Hematopoietic multipotent progenitor cell treated with erythropoietin and hydrocortisone succinate and interleukin-3 and kit ligand, for 6 days (in vitro differentiated cells): ENCODE measurements around the gene MINDY1.

Experiments used
- DNase-seq: peaks from one replicate; pipeline ENCODE4 v3.0.0-alpha.2; 2015

MINDY1 gene

GRCh38 chr1:150981805-150982712 is 24.6 kb downstream of the MINDY1 start, which contains the start of gene ANXA9:
TSS of gene ANXA9 (plus strand) at chr1:150982292. CDS start at chr1:150983106, 814 bp downstream.
- peak; percentile 70 for DNase-seq

DNA sequence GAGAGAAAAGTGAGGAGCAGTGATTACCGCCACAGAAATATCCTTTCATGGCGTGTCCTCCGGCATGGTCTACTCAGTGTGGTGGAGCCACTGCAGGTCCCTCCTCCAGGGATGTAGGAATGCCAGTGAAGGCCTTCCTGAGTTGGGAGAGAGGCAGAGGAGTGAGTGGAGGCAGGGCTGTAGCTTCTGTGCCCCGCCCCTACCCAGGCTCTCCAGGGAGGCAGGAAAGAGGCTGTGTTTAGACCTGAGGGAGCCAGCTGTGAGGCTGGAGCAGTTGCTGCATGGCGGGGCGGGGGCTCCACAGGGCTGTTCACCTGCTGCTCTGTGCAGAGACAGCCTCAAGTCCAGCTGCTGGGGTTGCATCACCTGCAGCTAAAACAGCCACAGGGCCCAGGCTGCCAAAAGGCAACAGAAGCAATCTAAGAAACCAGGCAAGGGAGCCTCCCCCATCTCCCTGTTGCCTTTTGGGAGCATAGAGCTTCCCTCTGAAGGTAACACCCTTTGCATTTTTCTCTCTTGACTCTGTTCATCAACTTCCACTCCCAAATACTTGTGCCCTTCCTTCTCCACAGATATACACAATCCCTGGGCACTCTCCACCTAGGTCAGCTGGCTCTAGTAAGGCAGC is 25.4 kb downstream of the MINDY1 start:
- no peak for DNase-seq

- DNase-seq, result peak; percentile 97
Observed at GRCh38 chr1:150979092-150980056, 27.3 kb downstream of the MINDY1 start.

GRCh38 chr1:150976879-150977694 is 29.6 kb downstream of the MINDY1 start:
- peak; percentile 99 for DNase-seq

GRCh38 chr1:150976401-150976821 is 30.3 kb downstream of the MINDY1 start:
- DNase-seq, result peak; percentile 52

- DNase-seq, result peak; percentile 90
Observed at GRCh38 chr1:150974580-150975478, 31.9 kb downstream of the MINDY1 start, which contains the start of gene CERS2. TSS of gene CERS2 (minus strand) at chr1:150974835. CDS start at chr1:150969090, 5,745 bp downstream.

DNA sequence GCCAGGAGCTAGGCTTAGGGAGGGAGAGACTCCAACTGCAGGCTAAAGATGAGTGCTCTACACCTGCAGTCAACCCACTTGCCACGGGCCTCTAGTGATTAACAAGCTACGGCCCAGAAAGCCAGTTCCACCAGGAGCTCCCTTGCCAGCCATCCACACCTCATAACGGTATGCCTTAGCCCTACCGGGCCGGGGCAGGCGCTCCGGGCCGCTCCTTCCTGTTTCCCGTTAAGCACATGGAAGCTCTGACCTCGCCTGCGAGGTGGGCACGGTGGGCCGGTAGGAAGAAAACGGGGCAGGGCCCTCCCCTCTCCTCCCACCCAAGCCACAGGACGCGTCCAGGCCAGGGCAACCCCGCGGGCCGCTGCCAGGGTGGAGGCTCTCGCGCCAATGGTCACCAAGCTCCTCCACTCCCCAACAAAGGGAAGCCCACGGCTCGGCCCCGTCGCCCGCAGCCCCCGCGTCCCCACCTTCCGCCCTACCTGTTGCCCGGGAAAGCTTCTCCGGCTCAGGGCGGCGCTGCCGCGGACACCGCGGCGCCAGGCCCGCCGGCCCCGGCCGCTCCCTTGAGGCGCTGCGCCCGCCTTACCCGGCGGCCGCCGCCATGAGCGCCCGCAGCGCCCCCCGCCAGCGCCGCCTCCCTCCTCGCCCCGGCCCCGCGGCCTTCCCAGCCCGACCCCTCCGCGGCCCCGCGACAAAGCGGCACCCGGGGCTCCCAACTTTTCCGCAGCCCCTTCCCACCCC is 32.7 kb downstream of the MINDY1 start:
- DNase-seq, result peak; percentile 54

DNA sequence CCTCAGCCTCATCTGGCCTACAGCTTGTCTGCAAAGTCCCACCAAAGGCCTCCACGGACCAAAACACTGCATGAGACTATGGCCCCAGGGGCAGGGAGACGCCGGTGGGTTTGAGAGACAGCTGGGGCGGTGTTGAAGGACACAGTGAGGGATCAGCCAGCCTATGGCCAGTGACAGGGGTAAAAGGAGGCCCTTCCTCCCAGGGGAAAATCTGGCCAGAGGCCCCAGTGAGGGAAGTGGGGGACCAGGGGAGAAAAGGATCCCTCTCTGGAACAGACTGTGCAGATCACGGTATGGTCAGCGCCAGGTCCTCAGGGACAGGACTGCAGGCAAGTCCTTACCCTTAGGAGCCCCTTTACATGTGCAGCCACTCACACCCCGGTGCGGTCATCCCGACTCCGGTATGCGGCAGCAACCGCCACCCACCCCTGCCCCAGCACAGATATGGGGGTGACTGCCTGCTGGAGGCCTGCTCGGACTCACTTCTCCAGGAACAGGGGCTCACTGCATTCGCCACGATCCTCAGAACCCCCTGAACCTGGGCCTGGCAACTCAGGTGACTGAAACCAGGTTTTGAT is 33.4 kb downstream of the MINDY1 start:
- DNase-seq, result peak; percentile 47

DNA sequence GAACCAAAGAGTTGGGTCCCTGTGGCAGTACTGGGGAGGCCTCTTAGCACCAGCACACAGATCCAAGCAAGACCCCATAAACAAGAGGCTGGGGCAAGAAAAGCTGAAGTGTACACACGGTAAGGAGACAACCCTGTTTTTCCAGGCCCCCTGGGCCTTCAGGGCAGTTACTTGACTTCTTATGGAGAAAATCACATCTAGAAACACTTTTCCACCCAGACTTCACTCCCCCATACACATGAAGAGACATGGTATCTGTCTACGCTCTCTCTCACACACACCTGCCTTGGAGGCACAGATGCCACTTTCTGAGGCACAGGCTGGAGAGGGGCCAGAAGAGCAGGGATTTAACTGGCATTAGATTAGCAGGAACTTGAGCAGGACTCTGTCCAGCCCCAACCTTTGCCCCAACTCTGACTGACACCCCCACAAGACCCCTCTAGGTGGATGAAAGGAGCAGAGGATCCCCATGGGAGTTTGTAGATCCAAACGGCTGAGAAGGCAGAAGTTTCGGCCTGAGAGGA is 34.2 kb downstream of the MINDY1 start:
- DNase-seq, result no peak

DNA sequence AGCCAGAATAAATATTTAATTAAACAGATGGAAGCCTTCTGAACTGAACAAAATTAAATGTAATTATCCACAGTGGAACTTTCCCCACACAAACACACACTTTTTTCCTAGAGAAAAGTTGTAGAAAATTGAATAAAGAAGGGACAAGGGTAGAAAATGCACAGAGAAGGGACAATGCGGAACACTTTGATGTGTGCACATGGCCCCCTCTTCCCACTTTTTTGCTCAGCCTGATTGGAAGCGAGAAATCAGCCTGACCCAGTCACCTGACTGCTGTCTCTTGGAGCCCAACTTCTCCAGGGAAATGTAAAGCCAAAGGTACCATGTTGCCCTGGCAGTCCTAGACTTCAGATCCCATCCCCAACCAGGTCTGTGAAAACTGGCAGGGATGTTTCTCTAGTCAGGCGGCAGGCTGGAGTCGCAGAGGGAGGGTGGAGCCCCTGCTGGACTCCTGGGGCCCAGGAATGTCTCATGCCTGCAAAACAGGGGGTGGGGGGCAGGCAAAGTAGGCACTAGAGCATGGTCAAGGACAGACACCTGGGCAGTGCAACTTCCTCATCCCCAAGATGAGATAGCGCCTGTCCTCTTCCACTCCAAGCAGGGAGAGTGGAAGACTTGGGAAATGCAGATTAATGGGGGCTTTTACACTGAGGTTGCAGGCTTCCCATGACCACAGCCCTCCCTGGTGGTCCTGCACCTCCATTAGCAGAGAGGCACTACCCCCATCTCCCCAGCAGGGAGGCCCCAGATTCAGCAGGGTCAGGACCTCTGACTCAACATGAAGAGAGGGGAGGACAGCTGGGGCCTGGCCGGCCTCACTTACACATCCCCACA is 34.9 kb downstream of the MINDY1 start:
- peak; percentile 47 for DNase-seq

DNA sequence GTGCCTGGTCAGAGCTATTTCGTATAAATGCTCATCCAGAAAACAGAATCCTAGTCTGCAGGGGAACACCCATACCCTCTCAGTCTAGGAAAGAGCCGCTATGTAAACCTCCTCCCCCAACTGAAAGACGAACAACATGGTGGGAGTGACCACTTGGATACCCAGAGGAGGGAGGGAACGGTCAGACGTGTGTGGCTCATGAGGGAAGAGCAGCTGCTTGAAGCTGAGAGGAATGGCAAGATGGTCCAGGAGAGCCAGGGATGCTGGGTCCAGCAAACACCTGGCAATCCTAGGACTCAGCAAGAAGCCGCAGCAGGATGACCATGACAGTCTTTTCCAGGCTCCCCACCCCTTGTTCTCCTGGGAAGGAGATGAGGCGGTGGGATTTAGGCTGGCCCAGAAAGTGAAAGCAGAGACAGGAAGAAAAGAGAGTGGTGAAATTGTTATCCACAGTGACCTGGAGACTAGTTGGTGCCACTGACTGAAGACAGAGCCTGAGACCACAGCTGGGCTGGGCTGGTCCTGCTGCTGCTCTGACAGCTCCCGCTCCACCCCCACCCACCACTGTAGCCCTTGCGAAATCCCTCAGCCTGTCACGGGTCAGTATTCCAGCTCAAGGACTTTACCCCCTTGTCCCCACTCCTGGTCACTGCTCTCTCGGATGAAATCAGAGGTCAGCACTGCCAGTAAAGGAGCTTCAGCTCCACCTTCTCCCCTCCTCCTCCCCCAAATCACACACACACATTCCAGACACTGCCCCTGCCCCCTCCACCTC is 35.7 kb downstream of the MINDY1 start:
- no peak for DNase-seq

- no peak for DNase-seq
Observed at GRCh38 chr1:150969626-150970025, 37.1 kb downstream of the MINDY1 start.

DNA sequence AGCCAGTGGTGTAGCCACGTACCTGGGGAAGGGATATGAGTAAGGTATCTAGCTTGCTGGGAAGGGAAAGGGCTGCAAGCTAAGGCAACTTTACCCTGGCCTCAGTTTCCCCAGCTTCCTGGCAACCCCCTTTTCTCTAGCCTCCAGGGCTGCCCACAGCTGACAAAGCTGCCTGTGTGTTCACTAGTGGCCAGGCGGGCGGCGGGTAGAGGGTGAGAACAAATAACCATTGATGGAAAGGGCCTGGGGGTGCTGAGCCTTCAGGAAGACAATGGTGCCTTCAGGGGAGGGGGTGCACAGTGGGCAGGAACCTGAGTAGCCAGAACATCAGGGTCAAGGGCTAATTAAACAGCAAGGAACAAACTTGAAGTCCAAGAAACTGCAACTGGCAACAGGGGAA is 38.2 kb downstream of the MINDY1 start:
- DNase-seq, result no peak

DNA sequence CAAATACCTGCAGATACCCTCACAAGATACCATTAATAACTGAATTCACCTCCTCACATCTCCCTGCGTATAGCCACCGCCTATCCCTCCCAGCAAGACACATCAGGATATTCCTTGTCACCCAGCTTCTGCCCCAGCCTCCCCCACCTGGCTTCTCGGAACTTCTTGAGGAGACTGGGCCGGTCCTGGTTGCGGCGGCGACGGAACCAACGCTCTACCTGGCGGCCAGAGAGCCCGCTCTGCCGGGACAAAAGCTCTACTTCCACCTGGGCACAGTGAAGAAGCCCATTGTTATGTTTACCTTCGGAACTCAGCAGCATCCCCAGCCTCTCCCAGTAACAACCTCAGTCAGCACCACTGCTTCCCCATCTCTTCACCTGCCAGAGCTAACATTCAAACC is 38.8 kb downstream of the MINDY1 start:
- DNase-seq, result no peak

DNA sequence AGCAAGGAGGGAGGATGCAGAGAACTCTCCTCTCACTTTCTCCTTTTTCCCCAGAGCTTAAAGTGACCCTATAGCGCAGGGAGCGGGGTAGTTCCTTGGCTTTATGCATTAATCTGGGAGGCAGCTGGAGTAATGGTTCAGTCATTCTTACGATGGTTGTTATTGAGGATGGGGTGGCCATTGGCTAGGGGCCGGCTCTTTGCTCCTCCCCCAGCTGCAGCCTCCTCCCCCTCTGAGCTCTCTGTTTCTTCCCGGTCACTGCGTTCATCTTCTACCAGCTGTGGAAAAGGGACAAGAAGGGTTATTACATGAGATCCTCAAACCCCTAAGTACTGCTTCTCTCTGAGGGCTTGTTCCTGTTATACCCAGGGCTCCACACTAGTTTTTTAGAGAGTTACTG is 40.7 kb downstream of the MINDY1 start:
- DNase-seq, result no peak

GRCh38 chr1:150965605-150966004 is 41.1 kb downstream of the MINDY1 start:
- DNase-seq, result no peak

GRCh38 chr1:150964164-150964489 is 42.6 kb downstream of the MINDY1 start:
- DNase-seq, result no peak
